NCI-H1930 (cell line): ENCODE data around the gene RAD51B.
"Not testable (repeated sequence)": the region's sequence is repeated elsewhere in the genome, so short reads cannot be mapped to it uniquely, and the experiment has no call there.

Source experiments
- DNase-seq, 2 experiments: peaks; one replicate each; lab custom pipeline; 2025; lab: John Stamatoyannopoulos, UW

RAD51B gene

GRCh38 chr14:68211886-68212285, 392.3 kb downstream of the RAD51B start:
- DNase-seq, result no peak

GRCh38 chr14:68212361-68212760, 392.8 kb downstream of the RAD51B start:
- no peak for DNase-seq

DNA sequence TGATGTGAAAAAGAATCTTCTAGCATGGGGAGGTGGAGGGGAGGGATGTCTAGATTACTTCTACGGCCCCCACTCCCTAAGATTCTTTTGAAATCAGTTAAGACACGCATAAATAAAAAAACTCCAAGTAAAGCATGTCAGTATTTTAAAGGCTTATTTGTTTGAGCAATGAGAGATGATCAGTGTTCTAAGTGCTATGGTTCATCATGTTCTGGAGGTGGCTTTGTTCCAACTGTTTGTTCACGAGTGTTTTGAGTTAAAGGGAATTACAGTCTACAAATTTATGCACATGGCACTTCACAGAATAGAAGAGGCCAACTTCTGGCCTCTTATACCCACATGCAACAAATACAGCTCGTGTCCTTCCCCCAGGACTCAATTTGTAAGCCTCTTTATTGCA, 394.9 kb downstream of the RAD51B start:
- DNase-seq, result no peak

DNA sequence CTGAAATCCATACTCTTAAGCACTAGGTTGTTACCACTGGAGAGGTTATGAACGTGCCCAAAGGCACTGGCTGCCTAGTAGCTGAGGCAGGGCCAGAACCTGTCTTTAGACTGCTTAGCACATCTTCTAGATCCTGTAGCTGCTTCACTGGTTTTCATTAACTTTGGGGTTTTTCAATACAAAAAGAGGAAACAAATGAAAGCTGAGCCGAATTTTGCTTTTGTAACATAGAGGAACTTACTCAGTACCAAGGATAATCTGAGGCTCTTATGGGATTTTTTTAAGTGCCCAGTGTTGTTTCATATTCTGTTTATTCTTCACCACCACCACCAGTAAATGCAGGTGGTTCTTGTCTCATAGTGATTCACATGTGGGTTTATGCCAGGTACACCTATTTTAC, 396.1 kb downstream of the RAD51B start:
- no peak for DNase-seq

DNA sequence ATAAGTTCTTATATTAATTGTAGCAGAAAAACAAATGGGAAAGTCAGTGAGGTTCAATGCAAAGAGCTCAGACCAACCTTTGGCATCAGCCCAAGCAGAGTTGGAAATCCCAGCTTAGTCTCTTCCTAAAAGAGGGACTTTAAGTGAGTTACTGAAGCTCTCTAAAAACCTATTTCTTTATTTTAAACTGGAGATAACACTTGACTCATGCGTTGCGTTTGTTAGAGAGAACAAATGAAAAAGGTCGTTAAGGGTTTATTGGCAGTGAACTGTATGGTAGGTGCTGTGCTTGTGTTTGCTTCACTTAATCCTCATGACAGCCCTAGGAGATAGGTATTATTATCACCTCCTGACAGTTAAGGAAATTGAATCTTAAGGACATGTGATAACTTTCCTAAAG, 396.5 kb downstream of the RAD51B start:
- no peak for DNase-seq

- no peak for DNase-seq
Measured at GRCh38 chr14:68216957-68217356, 397.4 kb downstream of the RAD51B start.

DNA sequence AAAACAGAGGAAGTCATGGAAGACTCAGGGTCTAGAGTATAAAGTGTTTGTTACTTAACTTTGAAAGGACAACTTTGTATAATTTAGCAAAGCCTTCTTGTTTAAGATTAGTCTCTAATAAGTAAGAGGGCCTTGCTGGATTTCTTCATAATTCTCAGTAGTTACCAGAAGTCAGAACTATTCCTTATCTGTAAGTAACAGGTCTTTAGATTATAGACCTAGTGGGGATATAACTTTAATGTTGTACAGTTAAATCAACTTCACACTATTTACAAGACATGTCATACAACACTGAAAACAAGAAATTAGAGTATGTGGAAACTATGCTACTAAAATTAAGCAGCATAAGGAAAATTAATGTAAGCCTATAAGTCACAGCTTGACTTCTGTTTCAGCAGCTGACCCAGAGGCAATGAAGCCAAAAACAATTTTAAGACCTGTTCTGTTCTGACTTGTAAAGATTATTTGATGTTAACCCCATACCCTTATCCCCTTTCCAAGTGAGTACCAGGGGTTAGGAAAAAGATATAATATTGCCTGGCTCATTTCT, 398.3 kb downstream of the RAD51B start:
- DNase-seq, result no peak

DNA sequence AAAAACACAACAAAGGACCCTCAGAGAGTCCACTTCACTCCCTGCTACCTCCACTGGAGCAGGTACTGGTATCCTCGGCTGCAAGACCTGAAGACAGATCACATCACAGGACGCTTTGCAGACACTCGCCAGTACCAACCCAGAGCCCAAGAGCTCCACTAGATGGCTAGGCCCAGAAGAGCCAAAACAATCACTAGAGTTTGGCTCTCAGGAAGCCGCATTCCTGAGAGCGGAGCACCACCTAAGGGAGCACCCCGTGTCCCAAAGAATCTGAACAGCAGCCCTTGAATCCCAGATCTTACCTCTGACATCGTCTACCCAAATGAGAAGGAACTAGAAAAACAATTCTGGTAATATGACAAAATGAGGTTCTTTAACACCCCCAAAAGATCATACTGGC, 399.8 kb downstream of the RAD51B start:
- no peak for DNase-seq

DNA sequence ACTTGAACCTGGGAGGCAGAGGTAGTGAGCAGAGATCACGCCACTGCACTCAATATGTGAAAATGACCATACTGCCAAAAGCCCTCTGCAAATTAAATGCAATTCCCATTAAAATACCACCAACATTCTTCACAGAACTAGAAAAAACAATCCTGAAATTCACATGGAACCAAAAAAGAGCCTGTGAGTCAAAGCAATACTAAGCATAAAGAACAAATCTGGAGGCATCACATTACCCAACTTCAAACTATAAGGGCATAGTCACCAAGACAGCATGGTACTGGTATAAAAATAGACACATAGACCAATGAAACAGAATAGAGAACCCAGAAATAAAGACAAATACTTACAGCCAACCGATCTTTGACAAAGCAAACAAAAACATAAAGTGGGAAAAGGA, 401.5 kb downstream of the RAD51B start:
- DNase-seq, result not testable (repeated sequence)

DNA sequence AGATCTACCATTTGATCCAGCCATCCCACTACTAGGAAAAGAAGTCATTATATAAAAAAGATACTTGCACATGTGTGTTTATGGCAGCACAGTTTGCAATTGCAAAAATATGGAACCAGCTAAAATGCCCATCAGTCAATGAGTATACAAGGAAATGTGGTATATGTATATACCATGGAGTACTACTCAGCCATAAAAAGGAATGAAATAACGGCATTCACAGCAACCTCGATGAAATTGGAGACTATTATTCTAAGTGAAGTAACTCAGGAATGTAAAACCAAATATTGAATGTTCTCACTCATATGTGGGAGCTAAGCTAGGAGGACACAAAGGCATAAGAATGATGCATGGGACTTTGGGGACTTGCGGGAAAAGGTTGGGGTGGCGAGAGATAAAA, 402.6 kb downstream of the RAD51B start:
- no peak for DNase-seq

DNA sequence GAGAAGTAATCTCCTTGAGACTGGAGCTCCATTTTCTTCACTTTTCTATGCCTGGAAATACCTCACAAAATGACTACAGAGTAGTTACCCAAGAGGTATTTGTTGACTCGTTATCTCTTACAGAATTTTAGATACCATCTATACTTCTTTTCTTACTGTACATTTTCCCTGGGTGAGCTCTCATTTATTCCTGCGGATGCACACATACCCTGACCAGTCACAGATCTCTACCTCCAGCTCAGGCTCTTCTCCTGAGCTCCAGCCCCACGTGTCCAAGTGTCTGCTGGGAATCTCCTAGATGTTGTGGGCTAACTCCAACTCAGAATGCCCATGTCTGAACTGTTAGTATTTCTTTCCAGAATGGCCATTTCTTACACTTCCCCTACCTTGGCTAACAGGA, 403.1 kb downstream of the RAD51B start:
- DNase-seq, result no peak

DNA sequence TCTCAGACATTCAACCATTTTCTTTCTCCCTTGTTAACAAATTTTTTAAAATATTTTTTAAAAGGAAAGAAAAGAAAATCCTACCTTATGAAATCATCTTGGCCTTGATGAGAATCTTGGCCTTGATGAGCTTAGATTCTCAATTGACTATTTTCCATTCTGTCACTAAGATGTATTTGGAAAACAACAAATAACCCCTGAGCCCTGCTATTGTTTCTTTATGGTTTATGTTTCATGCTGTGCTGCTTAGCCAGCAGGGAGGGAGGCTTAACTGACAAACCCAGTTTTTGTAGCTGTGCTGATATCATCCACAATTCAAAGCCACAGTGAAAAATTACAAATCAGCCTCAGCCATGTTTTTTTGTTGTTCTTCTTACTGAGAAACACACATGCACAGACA, 404.1 kb downstream of the RAD51B start:
- DNase-seq, result no peak

DNA sequence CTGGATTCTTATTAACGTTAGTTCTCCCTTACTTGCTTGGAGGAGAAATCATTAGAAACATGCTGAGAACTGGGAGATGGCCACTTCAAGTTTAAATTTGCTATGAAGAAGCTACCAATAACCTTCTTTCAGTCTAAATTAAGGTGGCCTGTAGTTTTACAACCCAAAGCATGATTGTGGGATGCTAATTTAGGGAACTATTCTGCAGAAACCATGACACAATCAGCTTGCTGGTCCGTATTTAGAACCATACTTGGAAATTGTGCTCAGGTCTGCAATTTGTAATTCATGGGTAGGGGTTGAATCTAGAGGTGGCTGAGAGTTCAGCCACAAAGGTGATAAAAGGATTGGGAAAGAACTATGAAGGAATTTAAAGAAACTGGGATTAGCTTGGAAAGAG, 405.7 kb downstream of the RAD51B start:
- DNase-seq, result no peak

GRCh38 chr14:68226523-68226922, 406.9 kb downstream of the RAD51B start:
- DNase-seq, result no peak

DNA sequence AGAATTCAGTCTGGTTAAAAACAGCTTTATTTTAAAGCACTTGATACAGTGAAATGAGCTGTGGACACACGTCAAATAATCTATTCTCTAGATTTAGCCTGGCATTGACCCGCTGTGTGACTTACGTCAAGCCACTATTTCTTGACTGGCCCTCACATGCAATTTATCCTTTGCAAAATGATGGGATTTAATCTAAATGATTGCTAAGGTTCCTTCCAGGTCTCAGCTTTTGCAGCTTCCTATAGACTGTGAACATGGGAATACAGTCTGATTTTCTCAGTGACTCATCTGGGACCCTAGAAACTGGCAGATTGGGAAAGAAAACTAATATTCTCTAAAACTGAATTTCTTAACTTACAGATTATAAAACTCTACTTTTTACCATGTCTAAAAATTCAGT, 409.1 kb downstream of the RAD51B start:
- no peak for DNase-seq

DNA sequence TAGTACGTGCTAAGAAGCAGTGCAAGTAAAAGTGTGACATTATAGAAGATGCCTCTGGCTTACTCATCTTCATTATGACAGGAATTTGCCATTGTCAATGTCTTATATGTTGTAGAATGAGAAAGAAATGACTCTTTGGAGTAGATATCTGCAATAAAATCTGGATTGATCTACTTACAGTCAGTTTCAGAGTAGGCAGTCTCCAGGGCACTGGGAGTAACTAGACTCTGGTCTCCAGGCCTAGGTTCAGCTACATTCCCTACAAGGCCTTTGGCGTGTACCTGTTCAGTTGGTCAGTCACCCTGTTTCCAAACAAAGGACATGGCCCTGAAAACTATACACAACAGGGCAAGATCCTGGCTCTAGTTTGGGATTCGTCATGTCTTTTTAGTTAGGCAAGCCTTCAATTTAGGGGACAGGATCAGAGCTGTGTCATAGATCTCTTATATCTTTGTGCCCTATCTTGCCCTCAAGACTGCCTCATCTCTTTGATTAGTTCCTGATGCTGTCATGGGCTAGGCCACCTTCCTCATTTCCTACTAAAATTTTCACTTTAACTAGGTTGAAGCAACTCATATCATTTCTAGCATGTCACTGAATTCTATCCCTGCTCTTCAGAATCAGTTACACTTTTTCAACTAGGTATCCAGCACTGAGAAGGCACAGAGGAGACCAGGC, 410.0 kb downstream of the RAD51B start:
- DNase-seq, result no peak

DNA sequence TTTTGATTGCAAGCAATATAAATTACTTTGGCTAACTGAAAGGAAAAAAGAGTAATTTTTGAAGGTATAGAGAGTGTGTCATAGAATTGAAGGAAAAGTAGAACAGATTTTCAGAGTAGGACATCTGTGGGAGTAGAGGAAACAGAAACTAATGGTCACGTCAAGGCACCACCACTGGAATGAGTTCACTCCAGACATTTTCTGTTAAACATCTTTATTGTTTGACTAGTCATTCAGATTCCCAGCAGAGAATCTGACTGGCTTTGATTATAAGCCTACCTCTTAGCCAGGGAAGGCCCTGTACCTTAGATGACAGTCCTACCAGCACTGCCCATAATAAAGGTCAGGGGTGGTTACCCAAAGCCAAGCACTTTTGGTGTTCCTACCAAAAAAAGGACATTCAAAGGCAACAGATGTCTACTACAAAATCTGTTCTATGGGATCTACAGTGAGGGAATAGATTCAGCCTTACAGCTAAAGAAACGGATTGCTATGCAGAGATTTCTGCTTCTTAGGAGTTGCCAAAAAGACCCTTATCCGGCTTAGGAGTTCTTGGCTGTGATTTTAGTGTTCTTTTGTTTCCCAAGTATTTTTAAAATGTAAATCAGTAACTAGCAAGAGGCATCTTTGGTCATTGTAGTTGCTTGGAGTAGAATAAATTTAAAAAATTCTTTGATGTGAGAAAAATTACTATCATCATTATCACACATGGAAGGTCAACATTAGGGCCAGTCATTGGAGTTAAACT, 410.8 kb downstream of the RAD51B start:
- no peak for DNase-seq

DNA sequence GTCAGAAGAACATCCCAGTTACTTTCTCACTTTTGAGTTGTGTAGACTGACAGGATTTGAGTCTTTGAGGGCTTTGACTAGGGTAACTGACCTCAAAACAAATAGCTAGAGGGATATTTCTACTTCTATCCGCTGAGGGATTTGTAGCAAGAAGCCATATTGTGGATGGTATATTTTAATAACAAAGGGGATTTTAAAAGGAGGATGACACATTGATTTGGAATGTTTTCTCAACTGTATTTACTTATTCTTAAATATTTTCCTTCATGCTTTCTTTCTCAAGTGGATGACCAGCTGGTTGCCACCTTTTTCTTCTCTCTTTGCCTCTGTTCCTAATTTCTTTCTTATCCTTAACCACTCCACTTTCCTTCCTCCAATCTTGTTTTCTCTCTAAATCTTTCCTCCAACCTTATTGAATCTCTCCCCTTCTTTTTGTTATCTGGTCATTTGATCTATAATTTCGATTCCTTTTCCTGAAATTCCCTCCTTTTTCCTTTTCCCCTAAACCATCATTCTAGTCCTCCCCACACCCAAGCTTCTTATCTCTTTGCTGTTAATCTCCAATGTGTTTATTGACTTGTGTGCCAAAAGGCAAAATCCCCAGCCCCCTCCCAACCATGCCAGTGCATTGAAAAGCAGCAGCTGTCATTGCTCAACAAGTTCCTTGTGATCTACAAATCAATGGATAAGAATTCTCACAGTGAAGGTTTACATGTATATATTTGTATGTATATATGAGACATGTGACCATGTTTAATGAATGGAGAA, 411.6 kb downstream of the RAD51B start:
- DNase-seq, result no peak

DNA sequence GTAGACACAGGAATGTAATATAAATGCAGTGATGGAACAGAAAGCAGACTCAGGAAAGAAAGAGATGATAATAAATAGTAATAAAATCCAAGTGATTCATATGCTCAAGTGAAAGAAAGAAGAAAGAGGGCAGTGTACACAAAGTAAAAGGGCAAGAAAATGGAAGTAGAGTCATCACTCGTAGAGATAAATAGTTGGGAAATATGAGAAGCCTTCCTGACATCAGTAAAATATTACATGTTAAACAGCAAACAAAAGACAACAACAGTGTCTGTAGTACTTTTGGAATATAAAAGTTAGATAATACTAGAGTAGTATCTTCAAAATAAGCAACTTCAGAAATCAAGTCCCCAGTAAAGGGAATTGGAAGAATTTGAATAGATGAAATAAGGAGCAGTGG, 412.3 kb downstream of the RAD51B start:
- no peak for DNase-seq

DNA sequence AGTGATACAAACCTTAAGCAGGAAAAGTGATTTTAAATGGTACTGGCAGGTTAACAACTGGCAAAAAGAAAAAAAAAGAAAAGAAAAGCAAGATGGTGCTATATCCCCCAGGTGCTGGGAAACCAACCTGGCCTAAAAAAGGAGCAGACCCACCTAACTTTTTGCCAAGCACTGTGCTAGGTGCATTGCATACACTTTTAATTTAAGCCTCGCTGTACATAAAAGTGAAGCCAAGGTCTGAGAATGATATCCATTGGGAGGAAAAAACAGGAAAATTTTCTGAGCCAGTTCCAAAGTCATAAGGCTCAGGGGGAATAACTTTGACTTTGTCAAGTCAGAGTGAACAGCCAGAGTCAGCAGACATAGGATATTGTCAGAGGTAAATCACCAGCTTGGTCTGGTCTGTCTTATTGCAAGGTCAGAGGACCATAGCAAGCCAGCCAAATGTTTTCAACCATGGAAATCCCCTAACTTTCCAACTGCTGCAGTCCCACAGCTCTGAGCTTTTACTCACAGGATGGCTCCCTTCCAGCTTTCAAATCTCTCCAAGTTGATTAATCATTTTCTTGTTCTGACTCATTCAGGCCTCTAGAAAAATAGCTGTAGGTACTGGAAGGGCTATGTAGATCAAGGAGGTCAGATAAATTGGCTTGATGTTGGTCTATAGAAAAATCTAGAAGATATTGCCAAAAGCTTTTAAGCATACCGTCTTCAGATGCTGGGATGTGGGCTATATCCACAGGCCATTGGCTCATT, 412.9 kb downstream of the RAD51B start:
- no peak for DNase-seq

- no peak for DNase-seq
Measured at GRCh38 chr14:68233101-68233784, 413.7 kb downstream of the RAD51B start.
